ENCODE data around the gene BPIFB6. TPM values are rescaled to one million over a fixed set of nuclear protein-coding genes. Genes with fewer than 3 reads are reported as not detected.

BPIFB6 gene
- total RNA-seq, 1 experiment from 2014 or later = not detected

- no peak overlapping the region for H3K4me3 ChIP-seq (ENCODE audit: low read depth in 2 of 2, low read length in 2 of 2)
- no peak for TF ChIP-seq CTCF (IDR thresholded peaks at IDR 0.05)
- no peak for TF ChIP-seq POLR2AphosphoS5 (IDR thresholded peaks at IDR 0.05; ENCODE audit: low read depth, low read length)
- no peak for TF ChIP-seq SIN3A (IDR thresholded peaks at IDR 0.05; ENCODE audit: borderline replicate concordance, insufficient read depth, low read depth, low read length)
- no peak for TF ChIP-seq TCF7L2 (IDR thresholded peaks at IDR 0.05; ENCODE audit: low read depth, low read length)
- no peak for TF ChIP-seq REST (IDR thresholded peaks at IDR 0.05; ENCODE audit: insufficient read depth in 1 of 2, low read depth in 2 of 2, low read length in 1 of 2)
- ChIA-PET POLR2A (no interaction called here), CTCF (no interaction called here)
- intact Hi-C loops (cut with micrococcal nuclease; ENCODE audit: unreplicated experiment) (no loop called here), in situ Hi-C loops (cut with HindIII; ENCODE audit: low pct_unique_long_range_greater_than_20kb, low sequenced_read_pairs) (no loop called here)
- ATAC-seq = no peak
- DNase-seq (ENCODE audit: low read depth, low spot score) = no peak
- no peak overlapping the region for H3K27ac ChIP-seq (ENCODE audit: low read length)
- no peaks in the 10 kb centered on the region; the same call in 1 of the 2 replicates for H3K27me3 ChIP-seq (ENCODE audit: control insufficient read depth, insufficient read depth, low read length)
- H3K36me3 ChIP-seq (ENCODE audit: control insufficient read depth, insufficient read depth, low read length) = no peaks in the 10 kb centered on the region
- no peaks in the 10 kb centered on the region for H3K9me3 ChIP-seq (ENCODE audit: control insufficient read depth, insufficient read depth, low read depth, low read length)
- BruUV-seq (replicated peaks) = no TSS peak
- H3K4me1 ChIP-seq (ENCODE audit: control insufficient read depth, insufficient read depth, low read length) = peaks cover 4% of the 10 kb centered on the region; the same call in 1 of the 2 replicates
Measured at GRCh38 chr20:33008336-33009213, 22.9 kb upstream of the BPIFB6 start.

- peaks cover 4% of the 10 kb centered on the region; the same call in 1 of the 2 replicates for H3K4me1 ChIP-seq (ENCODE audit: control insufficient read depth, insufficient read depth, low read length)
- no peaks in the 10 kb centered on the region for H3K36me3 ChIP-seq (ENCODE audit: control insufficient read depth, insufficient read depth, low read length)
- BruUV-seq (replicated peaks) = no TSS peak
- no peak overlapping the region for H3K4me3 ChIP-seq (ENCODE audit: low read depth in 2 of 2, low read length in 2 of 2)
- no peak for ATAC-seq
- ChIA-PET CTCF (no interaction called here), POLR2A (no interaction called here)
- H3K27ac ChIP-seq (ENCODE audit: low read length) = no peak overlapping the region
- intact Hi-C loops (cut with micrococcal nuclease; ENCODE audit: unreplicated experiment) = no loop called here
- TF ChIP-seq CTCF (IDR thresholded peaks at IDR 0.05) (no peak), POLR2AphosphoS5 (IDR thresholded peaks at IDR 0.05; ENCODE audit: low read depth, low read length) (no peak), REST (IDR thresholded peaks at IDR 0.05; ENCODE audit: insufficient read depth in 1 of 2, low read depth in 2 of 2, low read length in 1 of 2) (no peak), SIN3A (IDR thresholded peaks at IDR 0.05; ENCODE audit: borderline replicate concordance, insufficient read depth, low read depth, low read length) (no peak), TCF7L2 (IDR thresholded peaks at IDR 0.05; ENCODE audit: low read depth, low read length) (0 out of 2 replicates have a peak, but pooled peaks have one; percentile 28)
- no peaks in the 10 kb centered on the region for H3K9me3 ChIP-seq (ENCODE audit: control insufficient read depth, insufficient read depth, low read depth, low read length)
- no peaks in the 10 kb centered on the region; the same call in 1 of the 2 replicates for H3K27me3 ChIP-seq (ENCODE audit: control insufficient read depth, insufficient read depth, low read length)
- no peak for DNase-seq (ENCODE audit: low read depth, low spot score)
- in situ Hi-C loops (cut with HindIII; ENCODE audit: low pct_unique_long_range_greater_than_20kb, low sequenced_read_pairs) = no loop called here
Measured at GRCh38 chr20:33009214-33010132, 22.0 kb upstream of the BPIFB6 start.

Measured in Panc1 (cell line).